OCI-LY3 (cell line): ENCODE measurements around the gene LRRC23.

Experiments used
- CTCF ChIP-seq: fragments of 200-600, 300-600 bp; sonication (generic); IDR thresholded peaks from 2 replicates; pipeline ENCODE4 v1.5.1; 2014; ENCODE audit warnings: antibody characterized with exemption, low read length, low read depth
- EZH2phosphoT487 ChIP-seq: fragments of 200-600 bp; shearing (Covaris generic); IDR thresholded peaks from 2 replicates; pipeline ENCODE4 v1.6.1; 2018; ENCODE audit warnings: antibody characterized with exemption, mixed run types, low read depth

DNA sequence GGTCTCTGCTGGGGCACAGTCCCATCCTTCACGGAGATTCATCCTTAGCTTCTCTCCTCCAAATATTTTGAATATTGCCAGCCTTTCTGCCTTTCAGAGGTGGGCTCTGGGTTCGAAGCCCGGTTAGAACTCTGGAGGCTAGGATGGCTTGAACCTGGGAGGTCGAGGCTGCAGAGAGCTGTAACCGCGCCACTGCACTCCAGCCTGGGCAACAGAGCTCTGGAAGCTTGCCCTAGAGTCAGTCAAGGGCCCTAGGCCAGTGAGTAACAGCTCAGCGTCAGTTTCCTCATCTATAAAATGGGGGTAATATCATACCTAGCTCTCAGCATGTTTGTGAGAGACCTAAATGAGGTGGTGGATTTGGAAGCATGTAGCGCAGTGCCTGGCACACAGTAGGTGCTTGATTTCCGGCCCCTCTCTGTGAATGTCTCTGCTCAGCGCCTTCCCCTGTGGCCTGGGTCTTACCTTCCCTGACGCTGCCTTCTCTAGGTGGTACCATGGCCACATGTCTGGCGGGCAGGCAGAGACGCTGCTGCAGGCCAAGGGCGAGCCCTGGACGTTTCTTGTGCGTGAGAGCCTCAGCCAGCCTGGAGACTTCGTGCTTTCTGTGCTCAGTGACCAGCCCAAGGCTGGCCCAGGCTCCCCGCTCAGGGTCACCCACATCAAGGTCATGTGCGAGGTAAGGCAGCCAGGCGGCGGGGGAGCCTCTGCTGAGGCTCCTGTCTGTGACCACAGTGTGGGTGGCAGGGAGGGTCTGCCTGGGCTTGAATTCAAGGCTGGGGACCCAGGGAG, 49.9 kb downstream of the LRRC23 start:
- TF ChIP-seq CTCF (no peak), EZH2phosphoT487 (no peak)
